ENCODE measurements around the gene CFAP97D1.

DNA sequence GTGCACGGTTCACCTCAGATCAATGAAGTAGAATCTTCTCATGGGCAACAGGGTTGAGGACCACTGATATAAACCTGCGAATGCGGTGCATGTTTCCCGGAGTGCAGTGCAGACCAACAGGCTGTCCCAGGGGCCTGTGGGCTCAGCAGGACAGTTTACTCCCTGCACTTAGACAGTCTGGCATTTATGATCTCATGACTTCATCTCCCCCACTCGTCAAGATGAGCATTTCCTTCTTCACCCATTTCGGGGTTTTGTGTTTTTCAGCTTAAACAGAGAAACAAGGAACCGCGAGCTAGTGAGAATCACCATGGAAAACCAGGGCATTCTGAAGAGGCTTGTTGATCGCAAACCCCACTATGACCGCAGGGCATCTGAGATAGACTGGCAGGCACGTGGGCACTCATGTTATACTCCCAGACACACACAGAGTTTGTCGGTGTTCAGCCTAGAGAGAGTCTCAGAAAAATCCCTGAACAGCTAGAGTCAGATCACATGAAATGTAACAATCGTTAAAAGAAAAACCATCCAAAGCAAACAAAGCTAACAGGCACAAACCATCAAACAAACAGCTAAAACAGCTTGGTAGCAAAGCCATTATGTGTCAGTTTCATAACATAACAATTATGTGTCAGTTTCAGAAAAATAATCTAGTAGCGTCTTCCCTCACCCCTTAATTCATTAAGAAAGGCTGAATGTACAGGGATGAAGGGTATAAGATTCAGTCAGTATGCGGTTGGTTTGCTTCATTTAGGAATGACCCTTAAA lies 2.9 kb downstream of the CFAP97D1 start:
- TF ChIP-seq, protein P1, sequence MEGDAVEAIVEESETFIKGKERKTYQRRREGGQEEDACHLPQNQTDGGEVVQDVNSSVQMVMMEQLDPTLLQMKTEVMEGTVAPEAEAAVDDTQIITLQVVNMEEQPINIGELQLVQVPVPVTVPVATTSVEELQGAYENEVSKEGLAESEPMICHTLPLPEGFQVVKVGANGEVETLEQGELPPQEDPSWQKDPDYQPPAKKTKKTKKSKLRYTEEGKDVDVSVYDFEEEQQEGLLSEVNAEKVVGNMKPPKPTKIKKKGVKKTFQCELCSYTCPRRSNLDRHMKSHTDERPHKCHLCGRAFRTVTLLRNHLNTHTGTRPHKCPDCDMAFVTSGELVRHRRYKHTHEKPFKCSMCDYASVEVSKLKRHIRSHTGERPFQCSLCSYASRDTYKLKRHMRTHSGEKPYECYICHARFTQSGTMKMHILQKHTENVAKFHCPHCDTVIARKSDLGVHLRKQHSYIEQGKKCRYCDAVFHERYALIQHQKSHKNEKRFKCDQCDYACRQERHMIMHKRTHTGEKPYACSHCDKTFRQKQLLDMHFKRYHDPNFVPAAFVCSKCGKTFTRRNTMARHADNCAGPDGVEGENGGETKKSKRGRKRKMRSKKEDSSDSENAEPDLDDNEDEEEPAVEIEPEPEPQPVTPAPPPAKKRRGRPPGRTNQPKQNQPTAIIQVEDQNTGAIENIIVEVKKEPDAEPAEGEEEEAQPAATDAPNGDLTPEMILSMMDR (optimal IDR thresholded peaks at IDR 0.05 in 1 of 3, IDR thresholded peaks at IDR 0.05 in 1 of 3, conservative IDR thresholded peaks at IDR 0.05 in 1 of 3; ENCODE audit: extremely low read depth in 1 of 3, insufficient read depth in 2 of 3, low read length in 3 of 3), result no peak
- no peak for TF ChIP-seq EZH2 (IDR thresholded peaks at IDR 0.05; ENCODE audit: low read length)

All from keratinocyte (primary cell).